Measurements from ENCODE around the gene NOG. TPM values are rescaled to one million over a fixed set of nuclear protein-coding genes. Genes with fewer than 3 reads are reported as not detected.

The NOG gene
- under 1 TPM; 0.23 to 0.25 TPM for total RNA-seq

DNA sequence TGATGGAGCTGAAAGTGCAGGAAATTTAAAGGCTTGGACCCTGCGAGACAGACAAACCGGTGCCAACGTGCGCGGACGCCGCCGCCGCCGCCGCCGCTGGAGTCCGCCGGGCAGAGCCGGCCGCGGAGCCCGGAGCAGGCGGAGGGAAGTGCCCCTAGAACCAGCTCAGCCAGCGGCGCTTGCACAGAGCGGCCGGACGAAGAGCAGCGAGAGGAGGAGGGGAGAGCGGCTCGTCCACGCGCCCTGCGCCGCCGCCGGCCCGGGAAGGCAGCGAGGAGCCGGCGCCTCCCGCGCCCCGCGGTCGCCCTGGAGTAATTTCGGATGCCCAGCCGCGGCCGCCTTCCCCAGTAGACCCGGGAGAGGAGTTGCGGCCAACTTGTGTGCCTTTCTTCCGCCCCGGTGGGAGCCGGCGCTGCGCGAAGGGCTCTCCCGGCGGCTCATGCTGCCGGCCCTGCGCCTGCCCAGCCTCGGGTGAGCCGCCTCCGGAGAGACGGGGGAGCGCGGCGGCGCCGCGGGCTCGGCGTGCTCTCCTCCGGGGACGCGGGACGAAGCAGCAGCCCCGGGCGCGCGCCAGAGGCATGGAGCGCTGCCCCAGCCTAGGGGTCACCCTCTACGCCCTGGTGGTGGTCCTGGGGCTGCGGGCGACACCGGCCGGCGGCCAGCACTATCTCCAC, at the start of gene NOG:
Gene NOG (plus strand): TSS at position 54 of the 674 bp plus-strand sequence. CDS start 525 bp downstream, at position 579.
- Mint-ChIP-seq H3K4me3 (peak within 1 kb of the TSS; percentile 46), H3K4me1 (peaks cover 30% of the 10 kb centered on the region), H3K27ac (no peak within 1 kb of the TSS), H3K36me3 (ENCODE audit: low read depth) (peaks cover 4% of the 10 kb centered on the region), H3K9me3 (no peaks in the 10 kb centered on the region), H3K27me3 (peaks cover 73% of the 10 kb centered on the region)
- ChIA-PET CTCF (interaction anchor here (1.1 to 6.3 kb wide), 5 partner anchors 85 to 187 kb away, joined by 3 to 83 read pairs (median 19); no protein-coding TSS in a partner anchor), POLR2A (interaction anchor here (1.4 kb wide), 1 partner anchor 122 kb away, joined by 3 read pairs; no protein-coding TSS in a partner anchor)
- peak; percentile 23 for DNase-seq

DNA sequence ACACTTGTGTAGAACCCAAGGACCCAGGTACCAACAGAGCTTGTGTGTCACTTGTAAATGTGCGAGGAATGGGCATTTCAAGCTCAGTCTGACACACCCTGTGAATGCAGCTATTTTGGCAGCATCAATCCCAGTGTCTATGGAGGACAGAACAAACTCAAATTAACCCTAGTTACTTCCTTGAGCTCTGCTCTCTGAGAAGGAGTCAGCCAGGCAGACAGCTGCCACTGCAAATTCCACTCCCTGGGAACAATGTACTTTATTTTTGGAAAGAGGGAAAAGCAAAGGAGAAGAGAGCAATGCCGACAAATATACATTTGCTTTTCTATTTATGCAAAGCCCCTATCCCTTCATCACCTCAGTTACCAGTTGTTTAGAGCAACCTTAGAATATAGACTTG, 48.4 kb upstream of the NOG start:
- no peak overlapping the region for H3K4me3 Mint-ChIP-seq
- POLR2A ChIA-PET = no interaction called here
- peaks cover under 1% of the 10 kb centered on the region for H3K9me3 Mint-ChIP-seq
- H3K27me3 Mint-ChIP-seq = peaks cover 7% of the 10 kb centered on the region
- no peak overlapping the region for H3K27ac Mint-ChIP-seq
- CTCF ChIA-PET = no interaction called here
- no peak for DNase-seq
- no peaks in the 10 kb centered on the region for H3K36me3 Mint-ChIP-seq (ENCODE audit: low read depth)
- no peaks in the 10 kb centered on the region for H3K4me1 Mint-ChIP-seq

- H3K9me3 Mint-ChIP-seq = peaks cover 2% of the 10 kb centered on the region
- no peaks in the 10 kb centered on the region for H3K4me1 Mint-ChIP-seq
- peaks cover 7% of the 10 kb centered on the region for H3K27me3 Mint-ChIP-seq
- CTCF ChIA-PET = no interaction called here
- POLR2A ChIA-PET = no interaction called here
- DNase-seq = no peak
- H3K27ac Mint-ChIP-seq = no peak overlapping the region
- H3K36me3 Mint-ChIP-seq (ENCODE audit: low read depth) = no peaks in the 10 kb centered on the region
- H3K4me3 Mint-ChIP-seq = no peak overlapping the region
Observed at GRCh38 chr17:56545930-56546329, 47.6 kb upstream of the NOG start.

DNA sequence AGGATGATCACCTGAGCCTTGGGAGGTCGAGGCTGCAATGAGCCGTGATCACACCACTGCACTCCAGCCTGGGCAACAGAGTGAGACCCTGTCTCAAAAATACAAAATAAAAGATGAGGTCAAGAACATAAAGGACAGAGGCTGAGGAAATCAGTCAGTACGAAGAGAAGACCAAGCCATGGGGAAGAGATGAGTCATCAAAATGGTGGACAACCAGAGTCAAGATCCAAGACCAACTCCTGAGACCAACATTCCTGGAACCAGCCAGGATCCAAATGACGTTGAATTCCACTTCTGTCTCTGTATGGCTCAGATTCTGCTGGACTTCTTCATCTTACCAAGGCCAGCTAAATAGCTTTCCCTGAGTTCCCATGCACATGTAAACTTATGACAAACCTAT, 44.8 kb upstream of the NOG start:
- no peak for DNase-seq
- H3K4me3 Mint-ChIP-seq = no peak overlapping the region
- CTCF ChIA-PET = no interaction called here
- peaks cover 3% of the 10 kb centered on the region for H3K27me3 Mint-ChIP-seq
- POLR2A ChIA-PET = no interaction called here
- no peaks in the 10 kb centered on the region for H3K4me1 Mint-ChIP-seq
- peaks cover 7% of the 10 kb centered on the region for H3K9me3 Mint-ChIP-seq
- no peaks in the 10 kb centered on the region for H3K36me3 Mint-ChIP-seq (ENCODE audit: low read depth)
- H3K27ac Mint-ChIP-seq = no peak overlapping the region

DNA sequence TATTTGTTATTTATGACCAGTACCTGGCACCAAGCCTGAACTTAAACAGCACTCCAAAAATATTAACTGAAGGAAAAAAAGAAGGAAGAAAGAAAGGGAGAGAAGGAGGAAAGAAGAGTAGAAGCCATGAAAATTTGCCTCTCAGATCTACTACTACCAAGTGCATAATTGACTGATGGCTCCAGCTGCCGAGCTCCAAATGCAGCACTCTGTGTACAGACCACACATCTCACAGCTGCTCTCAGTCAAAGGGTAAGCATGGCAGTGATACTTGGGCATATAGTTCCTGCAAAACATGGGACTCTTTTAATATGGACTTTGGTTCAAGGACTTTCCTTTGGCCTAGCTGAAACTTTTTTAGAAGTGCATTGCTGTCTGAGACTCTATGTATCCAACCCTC, 44.0 kb upstream of the NOG start:
- H3K27ac Mint-ChIP-seq = no peak overlapping the region
- H3K4me1 Mint-ChIP-seq = no peaks in the 10 kb centered on the region
- H3K36me3 Mint-ChIP-seq (ENCODE audit: low read depth) = no peaks in the 10 kb centered on the region
- no peak for DNase-seq
- H3K9me3 Mint-ChIP-seq = peaks cover 7% of the 10 kb centered on the region
- ChIA-PET CTCF (no interaction called here), POLR2A (no interaction called here)
- peaks cover 4% of the 10 kb centered on the region for H3K27me3 Mint-ChIP-seq
- no peak overlapping the region for H3K4me3 Mint-ChIP-seq

- no peak overlapping the region for H3K4me3 Mint-ChIP-seq
- H3K4me1 Mint-ChIP-seq = no peaks in the 10 kb centered on the region
- ChIA-PET POLR2A (no interaction called here), CTCF (no interaction called here)
- DNase-seq = no peak
- H3K27me3 Mint-ChIP-seq = peaks cover 2% of the 10 kb centered on the region
- H3K36me3 Mint-ChIP-seq (ENCODE audit: low read depth) = no peaks in the 10 kb centered on the region
- H3K9me3 Mint-ChIP-seq = no peaks in the 10 kb centered on the region
- no peak overlapping the region for H3K27ac Mint-ChIP-seq
Observed at GRCh38 chr17:56557682-56558081, 35.8 kb upstream of the NOG start.

- POLR2A ChIA-PET = no interaction called here
Observed at GRCh38 chr17:56558088-56558487, 35.4 kb upstream of the NOG start.

DNA sequence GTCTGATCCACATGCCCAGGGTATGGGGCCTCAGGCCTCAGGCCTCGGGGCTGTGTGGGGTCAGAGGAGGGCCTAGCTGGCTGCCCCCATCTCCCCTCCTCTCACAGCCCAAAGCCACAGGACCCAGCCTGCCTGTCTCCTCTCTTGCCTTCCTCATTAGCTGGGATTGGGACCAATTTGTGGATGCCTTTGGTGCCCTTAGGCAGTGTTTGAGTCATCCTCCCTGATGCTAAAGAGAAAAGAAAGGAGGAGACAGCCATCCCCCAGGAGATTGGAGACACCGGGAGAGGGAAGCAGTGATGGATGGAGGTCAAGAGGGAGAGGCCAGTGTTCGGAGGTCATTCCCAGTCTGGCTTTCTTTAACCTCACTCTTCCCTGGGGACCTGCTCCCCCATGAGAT, 23.3 kb upstream of the NOG start:
- no peak overlapping the region for H3K4me3 Mint-ChIP-seq
- H3K27me3 Mint-ChIP-seq = no peaks in the 10 kb centered on the region
- H3K36me3 Mint-ChIP-seq (ENCODE audit: low read depth) = no peaks in the 10 kb centered on the region
- CTCF ChIA-PET = no interaction called here
- no peak overlapping the region for H3K27ac Mint-ChIP-seq
- H3K4me1 Mint-ChIP-seq = no peaks in the 10 kb centered on the region
- DNase-seq = no peak
- POLR2A ChIA-PET = no interaction called here
- no peaks in the 10 kb centered on the region for H3K9me3 Mint-ChIP-seq

More at GRCh38 chr17:56558088-56558487, 35.4 kb upstream of the NOG start:
- no peak overlapping the region for H3K27ac Mint-ChIP-seq
- no peak overlapping the region for H3K4me3 Mint-ChIP-seq
- no peaks in the 10 kb centered on the region for H3K9me3 Mint-ChIP-seq
- no peaks in the 10 kb centered on the region for H3K36me3 Mint-ChIP-seq (ENCODE audit: low read depth)
- DNase-seq = no peak
- H3K27me3 Mint-ChIP-seq = peaks cover 2% of the 10 kb centered on the region
- no peaks in the 10 kb centered on the region for H3K4me1 Mint-ChIP-seq
- CTCF ChIA-PET = no interaction called here

- Mint-ChIP-seq H3K4me1 (no peaks in the 10 kb centered on the region), H3K36me3 (ENCODE audit: low read depth) (no peaks in the 10 kb centered on the region), H3K27me3 (peaks cover 3% of the 10 kb centered on the region), H3K4me3 (no peak overlapping the region), H3K9me3 (no peaks in the 10 kb centered on the region), H3K27ac (no peak overlapping the region)
- DNase-seq = no peak
- POLR2A ChIA-PET = no interaction called here
- CTCF ChIA-PET = interaction anchor here (1.2 kb wide), 1 partner anchor 208 kb away, joined by 4 read pairs; no protein-coding TSS in a partner anchor
Observed at GRCh38 chr17:56571456-56571855, 22.0 kb upstream of the NOG start.

- DNase-seq = no peak
- Mint-ChIP-seq H3K27ac (no peak overlapping the region), H3K4me3 (no peak overlapping the region), H3K36me3 (ENCODE audit: low read depth) (no peaks in the 10 kb centered on the region), H3K27me3 (peaks cover 15% of the 10 kb centered on the region), H3K9me3 (no peaks in the 10 kb centered on the region), H3K4me1 (no peaks in the 10 kb centered on the region)
- POLR2A ChIA-PET = no interaction called here
- CTCF ChIA-PET = interaction anchor here (1.5 to 1.6 kb wide), 2 partner anchors 14 to 139 kb away, joined by 4 to 5 read pairs; no protein-coding TSS in a partner anchor
Observed at GRCh38 chr17:56577190-56577842, 16.2 kb upstream of the NOG start.

DNA sequence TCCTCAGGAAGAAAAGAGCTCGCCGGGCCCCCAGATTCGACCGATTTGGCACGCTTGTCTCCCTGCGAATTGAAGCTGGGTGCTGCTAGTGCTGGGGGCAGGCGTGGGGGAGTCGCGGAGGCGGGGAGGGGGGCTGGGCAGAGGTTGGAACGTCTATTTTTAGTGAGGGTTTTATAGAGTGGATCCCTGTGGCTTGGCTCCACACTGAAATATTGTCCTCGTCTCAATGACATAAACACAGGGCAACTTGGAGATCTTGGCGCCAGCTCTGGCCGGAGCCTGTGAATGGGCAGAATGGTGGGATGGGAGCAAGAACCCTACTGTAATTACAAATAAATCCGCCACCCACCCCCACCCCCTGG, 15.7 kb upstream of the NOG start:
- no peaks in the 10 kb centered on the region for H3K4me1 Mint-ChIP-seq
- CTCF ChIA-PET = interaction anchor here (1.5 to 1.6 kb wide), 2 partner anchors 14 to 138 kb away, joined by 4 to 5 read pairs; no protein-coding TSS in a partner anchor
- H3K4me3 Mint-ChIP-seq = no peak overlapping the region
- H3K27me3 Mint-ChIP-seq = peaks cover 20% of the 10 kb centered on the region
- no peaks in the 10 kb centered on the region for H3K9me3 Mint-ChIP-seq
- no peak overlapping the region for H3K27ac Mint-ChIP-seq
- POLR2A ChIA-PET = no interaction called here
- H3K36me3 Mint-ChIP-seq (ENCODE audit: low read depth) = no peaks in the 10 kb centered on the region
- DNase-seq = no peak

- peaks cover 30% of the 10 kb centered on the region for H3K27me3 Mint-ChIP-seq
- ChIA-PET POLR2A (interaction anchor here (1.2 kb wide), 1 partner anchor 156 kb away, joined by 3 read pairs; no protein-coding TSS in a partner anchor), CTCF (interaction anchor here (1.2 kb wide), 1 partner anchor 198 kb away, joined by 3 read pairs; no protein-coding TSS in a partner anchor)
- no peaks in the 10 kb centered on the region for H3K4me1 Mint-ChIP-seq
- no peak overlapping the region for H3K4me3 Mint-ChIP-seq
- no peak overlapping the region for H3K27ac Mint-ChIP-seq
- no peaks in the 10 kb centered on the region for H3K36me3 Mint-ChIP-seq (ENCODE audit: low read depth)
- H3K9me3 Mint-ChIP-seq = no peaks in the 10 kb centered on the region
- DNase-seq = no peak
Observed at GRCh38 chr17:56581635-56582627, 11.6 kb upstream of the NOG start.

DNA sequence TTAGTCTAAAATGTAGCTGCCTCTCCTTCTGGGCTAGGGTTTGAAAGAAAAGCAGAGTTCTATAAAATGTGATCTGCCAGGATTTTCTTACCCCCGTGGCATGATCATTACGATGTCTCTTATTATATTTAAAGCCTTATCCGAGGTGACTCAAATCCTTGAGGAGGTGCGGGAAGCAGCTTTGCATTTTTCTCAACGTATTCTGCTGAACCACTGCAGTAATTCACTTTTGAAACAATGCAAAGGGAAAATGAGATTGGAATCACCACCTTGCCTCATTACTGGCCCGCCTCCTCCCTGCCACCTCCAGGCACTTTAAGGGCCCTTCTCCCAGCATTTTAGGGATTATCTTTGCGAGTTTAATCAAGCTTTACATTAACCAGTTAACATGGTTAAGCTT, 9.7 kb upstream of the NOG start:
- Mint-ChIP-seq H3K27ac (no peak overlapping the region), H3K36me3 (ENCODE audit: low read depth) (no peaks in the 10 kb centered on the region), H3K4me1 (no peaks in the 10 kb centered on the region), H3K4me3 (no peak overlapping the region), H3K9me3 (no peaks in the 10 kb centered on the region), H3K27me3 (peaks cover 35% of the 10 kb centered on the region)
- ChIA-PET POLR2A (no interaction called here), CTCF (interaction anchor here (0.8 to 1.1 kb wide), 2 partner anchors 8 to 133 kb away, joined by 3 to 4 read pairs; no protein-coding TSS in a partner anchor)
- DNase-seq = no peak

All from activated CD4-positive, alpha-beta memory T cell treated with anti-CD3 and anti-CD28 coated beads, Interleukin-2, amount 10 ng/mL, durations not matched to agents 7 days and 5 days (primary cell).